Measurements from ENCODE around the gene UGP2. TPM values are rescaled to one million over a fixed set of nuclear protein-coding genes. Genes with fewer than 3 reads are reported as not detected.

Gene UGP2
- total and polyA plus RNA-seq, 2 of the 8 experiments (the other 6 are each of a cell fraction or from before 2014, with no cell fraction given) = 278 to 956 TPM

DNA sequence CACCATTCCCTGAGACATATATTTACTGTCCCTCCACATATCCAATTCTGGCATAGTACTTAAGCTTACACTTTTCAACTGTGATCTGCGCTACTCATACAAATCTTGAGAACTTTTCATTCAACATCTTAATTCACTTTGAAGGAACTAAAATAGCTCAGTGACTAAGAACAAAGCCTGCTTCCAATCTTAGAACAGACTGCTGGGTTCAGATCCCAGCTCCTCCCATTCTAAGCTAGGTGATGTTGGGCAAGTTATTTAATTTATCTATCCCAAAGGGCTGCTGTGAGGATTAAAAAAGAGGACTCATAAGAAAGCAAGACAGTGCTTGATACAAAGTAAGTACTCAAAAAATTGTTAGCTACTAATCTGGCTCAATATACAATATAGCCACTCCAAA lies 57.9 kb downstream of the UGP2 start (continued):
- TF ChIP-seq, protein P1, sequence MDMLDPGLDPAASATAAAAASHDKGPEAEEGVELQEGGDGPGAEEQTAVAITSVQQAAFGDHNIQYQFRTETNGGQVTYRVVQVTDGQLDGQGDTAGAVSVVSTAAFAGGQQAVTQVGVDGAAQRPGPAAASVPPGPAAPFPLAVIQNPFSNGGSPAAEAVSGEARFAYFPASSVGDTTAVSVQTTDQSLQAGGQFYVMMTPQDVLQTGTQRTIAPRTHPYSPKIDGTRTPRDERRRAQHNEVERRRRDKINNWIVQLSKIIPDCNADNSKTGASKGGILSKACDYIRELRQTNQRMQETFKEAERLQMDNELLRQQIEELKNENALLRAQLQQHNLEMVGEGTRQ (IDR thresholded peaks at IDR 0.05; ENCODE audit: low read length) = no peak
- TF ChIP-seq CBX8 (IDR thresholded peaks at IDR 0.05; ENCODE audit: borderline replicate concordance, low read depth, low read length) (no peak), SIRT6 (IDR thresholded peaks at IDR 0.05; ENCODE audit: low read length) (no peak), TAF1 (IDR thresholded peaks at IDR 0.05; ENCODE audit: low read depth, low read length) (no peak)

Measured in H1 (cell line).